IMR-90 (cell line): ENCODE measurements around the gene RPL18. TPM values are rescaled to one million over a fixed set of nuclear protein-coding genes. Genes with fewer than 3 reads are reported as not detected.

Source experiments
- ATAC-seq: fragments of 200-7000 bp; cut with Tn5 transposase; 2 replicates; pipeline ENCODE4 v1.9.1; 2020; ENCODE audit warnings: low read depth, mild to moderate bottlenecking, moderate library complexity
- BruUV-seq: library from RNA; stranded (reverse); fragments of 400-500 nt; replicated peaks from 2 replicates; lab custom pipeline; 2021; lab: Mats Ljungman, UMichigan
- CTCF ChIA-PET: fragments of 300-600 bp; formaldehyde crosslinking; extraction: SDS; loops from one replicate; lab custom pipeline; 2021; ENCODE audit warnings: antibody characterized with exemption; lab: Yijun Ruan, JAX
- POLR2A ChIA-PET: fragments of 300-600 bp; sonication (Branson Sonifier 250); formaldehyde crosslinking; loops from one replicate; lab custom pipeline; 2022; ENCODE audit warnings: antibody characterized with exemption; ENCODE audit not compliant: unreplicated experiment; lab: Charles Lee
- DNase-seq: peaks from one replicate; pipeline ENCODE4 v3.0.0; 2013
- H2AFZ ChIP-seq: replicated peaks from 2 replicates; pipeline ENCODE3; 2013; ENCODE audit warnings: low read length, mild to moderate bottlenecking; ENCODE audit not compliant: poor library complexity
- H2AK5ac ChIP-seq: 2 replicates; pipeline ENCODE4 v1.6.1; 2013; ENCODE audit warnings: low read depth, low read length, inconsistent platforms
- H2AK9ac ChIP-seq: replicated peaks from 2 replicates; pipeline ENCODE3; 2013; ENCODE audit warnings: mild to moderate bottlenecking, low read depth, low read length, moderate library complexity; ENCODE audit not compliant: poor library complexity
- H2BK120ac ChIP-seq: 2 replicates; pipeline ENCODE4 v1.6.1; 2013; ENCODE audit warnings: low read depth, low read length, inconsistent platforms
- H2BK15ac ChIP-seq: 3 replicates; pipeline ENCODE4 v1.6.1; 2013; ENCODE audit warnings: low read depth, low read length, inconsistent platforms
- H2BK20ac ChIP-seq: 2 replicates; pipeline ENCODE4 v1.6.1; 2013; ENCODE audit warnings: low read depth, mild to moderate bottlenecking, inconsistent platforms, low read length, moderate library complexity
- H2BK5ac ChIP-seq: 2 replicates; pipeline ENCODE4 v1.6.1; 2013; ENCODE audit warnings: mild to moderate bottlenecking, low read depth, low read length, inconsistent platforms; ENCODE audit not compliant: poor library complexity, severe bottlenecking
- H3K14ac ChIP-seq: replicated peaks from 2 replicates; pipeline ENCODE4 v1.6.1; 2013; ENCODE audit warnings: low read depth, low read length, inconsistent platforms
- H3K18ac ChIP-seq: 2 replicates; pipeline ENCODE4 v1.6.1; 2013; ENCODE audit warnings: low read depth, low read length, control low read depth
- H3K23ac ChIP-seq: 2 replicates; pipeline ENCODE4 v1.6.1; 2013; ENCODE audit warnings: low read depth, low read length, inconsistent platforms
- H3K27ac ChIP-seq: 2 replicates; pipeline ENCODE4 v1.5.1; 2013; ENCODE audit warnings: mild to moderate bottlenecking, control low read depth, low read length; ENCODE audit not compliant: insufficient read depth
- H3K27me3 ChIP-seq: 2 replicates; pipeline ENCODE4 v1.6.1; 2013; ENCODE audit warnings: low read length; ENCODE audit not compliant: control insufficient read depth, insufficient read depth
- H3K36me3 ChIP-seq: 2 replicates; pipeline ENCODE4 v1.6.1; 2013; ENCODE audit warnings: low read length, mixed read lengths; ENCODE audit not compliant: control insufficient read depth, insufficient read depth
- H3K4ac ChIP-seq: 2 replicates; pipeline ENCODE4 v1.6.1; 2013; ENCODE audit warnings: low read depth, low read length, inconsistent platforms
- H3K4me1 ChIP-seq: 2 replicates; pipeline ENCODE4 v1.6.1; 2013; ENCODE audit warnings: low read length, mixed read lengths; ENCODE audit not compliant: control insufficient read depth, insufficient read depth
- H3K4me2 ChIP-seq: 2 replicates; pipeline ENCODE4 v1.6.1; 2013; ENCODE audit warnings: low read depth, mild to moderate bottlenecking, control low read depth, low read length, moderate library complexity
- H3K4me3 ChIP-seq: 2 replicates; pipeline ENCODE4 v1.5.1; 2013; ENCODE audit warnings: low read depth, mild to moderate bottlenecking, control low read depth, low read length, moderate library complexity; ENCODE audit not compliant: insufficient read depth
- H3K56ac ChIP-seq: 2 replicates; pipeline ENCODE4 v1.6.1; 2013; ENCODE audit warnings: low read length, inconsistent platforms; ENCODE audit not compliant: insufficient read depth; ENCODE audit errors: extremely low read depth
- H3K79me1 ChIP-seq, 2 experiments: 2 replicates each; pipeline ENCODE4 v1.6.1; 2013; ENCODE audit warnings: low read length in 2 of 2, inconsistent platforms in 1 of 2, low read depth in 1 of 2
- H3K9ac ChIP-seq: 2 replicates; pipeline ENCODE4 v1.6.1; 2013; ENCODE audit warnings: low read depth, low read length, control low read depth
- H3K9me1 ChIP-seq: 2 replicates; pipeline ENCODE4 v1.6.1; 2013; ENCODE audit warnings: low read length, inconsistent platforms; ENCODE audit not compliant: insufficient read depth
- H3K9me3 ChIP-seq: 2 replicates; pipeline ENCODE4 v1.6.1; 2013; ENCODE audit warnings: low read length; ENCODE audit not compliant: control insufficient read depth, insufficient read depth
- H4K20me1 ChIP-seq: 2 replicates; pipeline ENCODE4 v1.6.1; 2013; ENCODE audit warnings: low read length, inconsistent platforms; ENCODE audit not compliant: insufficient read depth
- H4K5ac ChIP-seq: 2 replicates; pipeline ENCODE4 v1.6.1; 2013; ENCODE audit warnings: mild to moderate bottlenecking, low read depth, low read length, control low read depth
- H4K8ac ChIP-seq, 2 experiments: 2 replicates each; pipeline ENCODE4 v1.6.1; 2013; ENCODE audit warnings: low read depth in 2 of 2, low read length in 2 of 2, control low read depth in 1 of 2, inconsistent platforms in 1 of 2
- H4K91ac ChIP-seq: 2 replicates; pipeline ENCODE4 v1.6.1; 2013; ENCODE audit warnings: low read depth, low read length, inconsistent platforms; ENCODE audit not compliant: insufficient read depth
- BHLHE40 ChIP-seq: fragments of 150-350 bp; IDR thresholded peaks from 2 replicates; pipeline ENCODE4 v1.6.1; 2016; ENCODE audit warnings: mild to moderate bottlenecking, low read depth, low read length
- CEBPB ChIP-seq: IDR thresholded peaks from 2 replicates; pipeline ENCODE4 v1.6.1; 2012; ENCODE audit warnings: low read depth, low read length, improper control_type of control experiment
- CHD1 ChIP-seq: IDR thresholded peaks from 2 replicates; pipeline ENCODE4 v1.6.1; 2012; ENCODE audit warnings: low read depth, low read length, improper control_type of control experiment
- FOS ChIP-seq: fragments of 150-350 bp; IDR thresholded peaks from 2 replicates; pipeline ENCODE4 v1.6.1; 2016; ENCODE audit warnings: low read depth, low read length
- MAFK ChIP-seq: IDR thresholded peaks from 2 replicates; pipeline ENCODE4 v1.6.1; 2012; ENCODE audit warnings: low read depth, low read length, improper control_type of control experiment
- MAZ ChIP-seq: IDR thresholded peaks from 2 replicates; pipeline ENCODE4 v1.6.1; 2012; ENCODE audit warnings: low read depth, mild to moderate bottlenecking, low read length, improper control_type of control experiment, moderate library complexity, borderline replicate concordance
- NFE2L2 ChIP-seq: fragments of 150-350 bp; IDR thresholded peaks from 2 replicates; pipeline ENCODE4 v1.6.1; 2016; ENCODE audit warnings: low read depth, mild to moderate bottlenecking, low read length
- POLR2A ChIP-seq: IDR thresholded peaks from 2 replicates; pipeline ENCODE4 v1.6.1; 2012; ENCODE audit warnings: mild to moderate bottlenecking, low read depth, low read length
- RAD21 ChIP-seq: IDR thresholded peaks from 2 replicates; pipeline ENCODE4 v1.6.1; 2012; ENCODE audit warnings: low read length, improper control_type of control experiment
- RCOR1 ChIP-seq: IDR thresholded peaks from 2 replicates; pipeline ENCODE4 v1.6.1; 2012; ENCODE audit warnings: mild to moderate bottlenecking, low read length, improper control_type of control experiment; ENCODE audit not compliant: insufficient replicate concordance
- SMC3 ChIP-seq: fragments of 150-350 bp; IDR thresholded peaks from 2 replicates; pipeline ENCODE4 v1.6.1; 2016; ENCODE audit warnings: low read depth, mild to moderate bottlenecking, antibody characterized with exemption, low read length, moderate library complexity
- WGBS, 2 experiments: methylation state at CpG; one replicate each; pipeline versions ENCODE4 v1.1.5 to v1.1.7; 2013; ENCODE audit warnings: missing lambda C conversion rate in 2 of 2; ENCODE audit not compliant: insufficient read length in 1 of 2; ENCODE audit errors: extremely low coverage in 2 of 2; 5-methylcytosine and 5-hydroxymethylcytosine counted together
- dilution Hi-C: fragments of 300-500 bp; cut with HindIII; formaldehyde crosslinking; loops from one replicate; pipeline ENCODE4 v1.14.3; 2018; ENCODE audit warnings: low sequenced_read_pairs; ENCODE audit not compliant: unreplicated experiment
- in situ Hi-C: fragments of 300-500 bp; cut with MboI; formaldehyde crosslinking; loops from 3 replicates; pipeline ENCODE4 v1.14.3; 2019; ENCODE audit warnings: low sequenced_read_pairs, inconsistent platforms, mixed read lengths
- intact Hi-C: fragments of 100-400 bp; cut with micrococcal nuclease; formaldehyde crosslinking; loops from 2 replicates; pipeline ENCODE4 v1.10.0; 2022
- polyA plus RNA-seq, 3 experiments: library from polyadenylated mRNA; depleted of rRNA; stranded (reverse); fragments of >200 nt; gene quantifications; 2 replicates each; pipeline ENCODE4 v1.2.3, GENCODE V29; 2012; ENCODE audit warnings: low replicate concordance in 1 of 3
- total RNA-seq: library from RNA; depleted of rRNA; stranded (reverse); fragments of >200 nt; gene quantifications from 2 replicates; pipeline ENCODE4 v1.2.3, GENCODE V29; 2012
- TF ChIP-seq, protein P1 (sequence below): conservative IDR thresholded peaks from 2 replicates; pipeline ENCODE4 v1.5.1; 2012; ENCODE audit warnings: mild to moderate bottlenecking, low read depth, low read length, improper control_type of control experiment
- TF ChIP-seq, protein P2 (sequence below): fragments of 150-350 bp; IDR thresholded peaks from 2 replicates; pipeline ENCODE4 v1.6.1; 2017; ENCODE audit warnings: mild to moderate bottlenecking, antibody characterized with exemption, low read length, low read depth
- TF ChIP-seq, protein P3 (sequence below): fragments of 150-350 bp; IDR thresholded peaks from 2 replicates; pipeline ENCODE4 v1.6.1; 2016; ENCODE audit warnings: low read depth, mild to moderate bottlenecking, low read length, moderate library complexity, borderline replicate concordance

RPL18 gene
- total and polyA plus RNA-seq, 2 of the 4 experiments (the other 2 are of a cell fraction) = 1,909 to 2,254 TPM

DNA sequence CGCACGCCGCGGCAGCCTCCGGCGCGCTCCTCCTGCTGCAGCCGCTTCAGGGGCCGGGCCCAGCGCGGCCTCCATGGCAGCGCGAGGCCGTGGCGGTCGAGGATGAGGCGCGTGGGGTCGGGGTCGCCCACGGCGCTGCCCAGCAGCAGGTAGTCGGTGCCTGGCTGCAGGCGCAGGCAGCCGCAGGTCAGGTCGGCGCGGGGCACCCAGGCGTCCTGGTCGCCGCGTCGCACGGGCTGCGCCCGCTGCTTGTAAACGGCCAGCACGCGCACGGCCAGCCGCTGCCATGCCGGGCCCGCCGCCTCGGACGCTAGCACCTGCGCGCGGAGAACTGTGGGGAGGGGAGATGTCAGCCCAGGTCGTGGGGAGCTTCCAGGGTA lies 42.7 kb upstream of the RPL18 start:
- no peak overlapping the region for H3K4ac ChIP-seq
- no peak overlapping the region for H2BK120ac ChIP-seq
- peaks cover under 1% of the 10 kb centered on the region; the same call in 1 of the 2 replicates for H3K27me3 ChIP-seq
- ATAC-seq (no peak), DNase-seq (no peak)
- 94% methylated on average over 23 of the region's 50 CpGs; no CpG with 5 or more reads in 1 of the 2 experiments for WGBS, 2 experiments
- no peak overlapping the region for H4K5ac ChIP-seq
- no peak overlapping the region for H3K18ac ChIP-seq
- intact Hi-C loops = no loop called here
- CTCF ChIA-PET = no interaction called here
- H4K8ac ChIP-seq = no peak overlapping the region
- no peaks in the 10 kb centered on the region for H3K9me3 ChIP-seq
- H3K9me1 ChIP-seq = peaks cover 3% of the 10 kb centered on the region; the same call in 1 of the 2 replicates
- H4K20me1 ChIP-seq = no peaks in the 10 kb centered on the region
- peaks cover 2% of the 10 kb centered on the region for H3K4me1 ChIP-seq
- TF ChIP-seq BHLHE40 = no peak
- no peak for TF ChIP-seq RCOR1
- no peak for TF ChIP-seq POLR2A
- TF ChIP-seq MAFK = no peak
- TF ChIP-seq, protein P1, sequence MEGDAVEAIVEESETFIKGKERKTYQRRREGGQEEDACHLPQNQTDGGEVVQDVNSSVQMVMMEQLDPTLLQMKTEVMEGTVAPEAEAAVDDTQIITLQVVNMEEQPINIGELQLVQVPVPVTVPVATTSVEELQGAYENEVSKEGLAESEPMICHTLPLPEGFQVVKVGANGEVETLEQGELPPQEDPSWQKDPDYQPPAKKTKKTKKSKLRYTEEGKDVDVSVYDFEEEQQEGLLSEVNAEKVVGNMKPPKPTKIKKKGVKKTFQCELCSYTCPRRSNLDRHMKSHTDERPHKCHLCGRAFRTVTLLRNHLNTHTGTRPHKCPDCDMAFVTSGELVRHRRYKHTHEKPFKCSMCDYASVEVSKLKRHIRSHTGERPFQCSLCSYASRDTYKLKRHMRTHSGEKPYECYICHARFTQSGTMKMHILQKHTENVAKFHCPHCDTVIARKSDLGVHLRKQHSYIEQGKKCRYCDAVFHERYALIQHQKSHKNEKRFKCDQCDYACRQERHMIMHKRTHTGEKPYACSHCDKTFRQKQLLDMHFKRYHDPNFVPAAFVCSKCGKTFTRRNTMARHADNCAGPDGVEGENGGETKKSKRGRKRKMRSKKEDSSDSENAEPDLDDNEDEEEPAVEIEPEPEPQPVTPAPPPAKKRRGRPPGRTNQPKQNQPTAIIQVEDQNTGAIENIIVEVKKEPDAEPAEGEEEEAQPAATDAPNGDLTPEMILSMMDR = no peak
- TF ChIP-seq, protein P2, sequence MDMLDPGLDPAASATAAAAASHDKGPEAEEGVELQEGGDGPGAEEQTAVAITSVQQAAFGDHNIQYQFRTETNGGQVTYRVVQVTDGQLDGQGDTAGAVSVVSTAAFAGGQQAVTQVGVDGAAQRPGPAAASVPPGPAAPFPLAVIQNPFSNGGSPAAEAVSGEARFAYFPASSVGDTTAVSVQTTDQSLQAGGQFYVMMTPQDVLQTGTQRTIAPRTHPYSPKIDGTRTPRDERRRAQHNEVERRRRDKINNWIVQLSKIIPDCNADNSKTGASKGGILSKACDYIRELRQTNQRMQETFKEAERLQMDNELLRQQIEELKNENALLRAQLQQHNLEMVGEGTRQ = no peak
- TF ChIP-seq MAZ = no peak
- no peak for TF ChIP-seq FOS
- TF ChIP-seq CEBPB = no peak
- no peak for TF ChIP-seq CHD1
- TF ChIP-seq SMC3 = no peak
- no peak for TF ChIP-seq RAD21
- TF ChIP-seq, protein P3, sequence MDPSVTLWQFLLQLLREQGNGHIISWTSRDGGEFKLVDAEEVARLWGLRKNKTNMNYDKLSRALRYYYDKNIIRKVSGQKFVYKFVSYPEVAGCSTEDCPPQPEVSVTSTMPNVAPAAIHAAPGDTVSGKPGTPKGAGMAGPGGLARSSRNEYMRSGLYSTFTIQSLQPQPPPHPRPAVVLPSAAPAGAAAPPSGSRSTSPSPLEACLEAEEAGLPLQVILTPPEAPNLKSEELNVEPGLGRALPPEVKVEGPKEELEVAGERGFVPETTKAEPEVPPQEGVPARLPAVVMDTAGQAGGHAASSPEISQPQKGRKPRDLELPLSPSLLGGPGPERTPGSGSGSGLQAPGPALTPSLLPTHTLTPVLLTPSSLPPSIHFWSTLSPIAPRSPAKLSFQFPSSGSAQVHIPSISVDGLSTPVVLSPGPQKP = no peak
- TF ChIP-seq NFE2L2 = no peak
- H3K79me1 ChIP-seq = no peaks in the 10 kb centered on the region
- H3K4me3 ChIP-seq = no peak overlapping the region
- POLR2A ChIA-PET = no interaction called here
- H2AFZ ChIP-seq = no peak overlapping the region
- H3K23ac ChIP-seq = no peak overlapping the region
- H3K14ac ChIP-seq = no peak overlapping the region
- H3K27ac ChIP-seq = no peak overlapping the region
- no peak overlapping the region for H2BK20ac ChIP-seq
- H2BK5ac ChIP-seq = no peak overlapping the region
- H4K91ac ChIP-seq = no peak overlapping the region
- no peaks in the 10 kb centered on the region for H3K36me3 ChIP-seq
- H3K56ac ChIP-seq = no peak overlapping the region
- H2BK15ac ChIP-seq = no peak overlapping the region
- dilution Hi-C loops = no loop called here
- H2AK5ac ChIP-seq = no peak overlapping the region
- H2AK9ac ChIP-seq = no peak overlapping the region
- in situ Hi-C loops = no loop called here
- no peak overlapping the region for H3K9ac ChIP-seq
- BruUV-seq = no TSS peak
- H3K4me2 ChIP-seq = no peak overlapping the region
